Measurements from ENCODE around the gene EPB41L2. TPM values are rescaled to one million over a fixed set of nuclear protein-coding genes. Genes with fewer than 3 reads are reported as not detected.
"Not testable (repeated sequence)": the region's sequence is repeated elsewhere in the genome, so short reads cannot be mapped to it uniquely, and the experiment has no call there.

EPB41L2 gene
- total RNA-seq, 2 experiments from 2014 or later: 40.1 to 40.7 TPM

DNA sequence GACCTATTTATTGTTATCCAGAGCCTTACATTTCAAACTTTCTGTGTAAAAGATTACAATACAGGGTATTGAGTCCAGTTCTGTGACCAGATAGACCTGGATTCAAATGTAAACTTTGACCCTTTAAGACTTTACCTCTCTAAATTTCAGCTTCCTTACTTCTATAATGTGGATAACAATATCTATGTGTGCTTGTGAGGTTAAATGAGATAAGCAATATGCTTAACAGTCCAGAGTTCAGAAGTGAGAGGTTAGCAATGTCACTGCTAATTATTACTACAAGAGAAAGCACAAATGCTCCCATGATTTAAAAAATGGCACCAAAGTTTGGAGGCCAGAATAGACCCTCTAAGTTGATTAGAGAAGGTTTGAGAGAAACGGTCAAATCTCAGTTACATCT is 27.5 kb downstream of the EPB41L2 start:
- Mint-ChIP-seq H3K27me3 (no peaks in the 10 kb centered on the region), H3K36me3 (no peaks in the 10 kb centered on the region)
- no peak for DNase-seq

DNA sequence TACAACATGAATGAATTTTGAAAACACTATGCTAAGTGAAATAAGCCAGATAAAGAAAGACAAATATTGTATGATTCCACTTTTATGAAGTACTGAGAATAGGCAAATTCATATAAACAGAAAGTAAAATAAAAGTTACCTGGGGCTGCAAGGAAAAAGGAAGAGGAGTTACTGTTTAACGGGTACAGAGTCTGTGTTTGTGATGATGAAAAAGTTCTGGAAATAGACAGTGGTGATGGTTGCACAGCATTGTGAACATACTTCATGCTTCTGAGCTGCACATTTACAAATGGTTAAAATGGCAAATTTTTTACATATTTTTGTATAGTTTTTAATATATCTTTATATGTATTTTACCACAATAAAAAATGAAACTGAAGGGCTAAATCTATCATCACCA is 29.4 kb downstream of the EPB41L2 start:
- no peak for DNase-seq
- Mint-ChIP-seq H3K4me1 (no peaks in the 10 kb centered on the region), H3K9me3 (no peaks in the 10 kb centered on the region), H3K36me3 (peaks cover 2% of the 10 kb centered on the region), H3K27me3 (no peaks in the 10 kb centered on the region), H3K27ac (no peak overlapping the region), H3K4me3 (no peak overlapping the region)

More for the DNA sequence above, 27.5 kb downstream of the EPB41L2 start:
- H3K9me3 Mint-ChIP-seq: peaks cover 2% of the 10 kb centered on the region
- no peak overlapping the region for H3K4me3 Mint-ChIP-seq
- no peak overlapping the region for H3K27ac Mint-ChIP-seq
- no peaks in the 10 kb centered on the region for H3K4me1 Mint-ChIP-seq

DNA sequence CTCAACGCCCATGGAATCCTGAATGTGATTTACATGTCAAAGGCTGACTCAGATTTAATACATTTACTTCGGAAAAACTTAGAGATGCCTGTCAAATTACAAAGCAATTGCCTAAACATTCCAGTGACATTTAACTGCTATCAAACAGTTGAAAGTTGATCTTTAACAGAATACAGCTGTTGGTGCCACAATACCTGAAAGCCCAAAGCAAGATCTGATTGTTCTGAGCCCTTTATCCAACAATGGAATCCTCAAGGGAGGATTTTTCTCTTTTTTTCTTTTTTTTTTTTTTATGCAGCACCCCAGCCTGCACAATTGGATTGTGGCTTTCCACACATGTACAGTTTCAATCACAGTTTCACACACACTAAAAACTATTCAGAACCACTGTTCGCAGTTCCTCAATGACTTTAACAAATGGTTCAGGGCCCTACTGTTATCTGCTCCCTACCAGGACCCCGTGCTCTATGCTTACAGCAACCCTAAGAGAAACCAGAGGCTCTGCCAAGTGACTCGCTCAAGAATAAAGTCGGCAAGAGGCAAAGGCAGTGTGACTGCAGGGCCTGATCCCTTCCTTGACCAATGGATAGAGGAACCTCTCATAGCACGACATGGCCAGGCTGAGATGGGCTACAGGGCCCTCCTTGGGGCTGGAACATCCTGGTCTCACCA is 33.3 kb downstream of the EPB41L2 start:
- H3K9me3 Mint-ChIP-seq: no peaks in the 10 kb centered on the region
- H3K27me3 Mint-ChIP-seq: no peaks in the 10 kb centered on the region
- H3K4me1 Mint-ChIP-seq: no peaks in the 10 kb centered on the region
- no peak for DNase-seq
- H3K27ac Mint-ChIP-seq: no peak overlapping the region
- peaks cover 2% of the 10 kb centered on the region for H3K36me3 Mint-ChIP-seq
- H3K4me3 Mint-ChIP-seq: no peak overlapping the region

DNA sequence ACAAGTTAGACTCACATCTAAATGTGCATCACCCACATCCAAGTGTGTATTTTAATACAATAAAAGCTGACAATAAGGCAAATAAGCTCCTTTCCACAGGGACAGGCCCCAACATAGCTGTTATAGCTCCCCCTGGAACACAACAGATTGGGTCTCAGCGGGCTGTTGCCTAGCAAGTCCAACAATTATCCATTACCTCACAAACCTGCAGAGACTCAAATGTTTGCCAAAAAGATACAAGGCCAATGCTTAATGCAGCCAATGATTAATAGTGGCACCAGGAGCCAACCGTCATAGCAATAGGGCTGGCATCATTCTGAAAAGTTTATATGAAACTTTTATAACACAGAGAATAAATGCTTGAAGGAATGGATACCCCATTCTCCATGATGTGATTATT is 35.7 kb downstream of the EPB41L2 start:
- H3K36me3 Mint-ChIP-seq: peaks cover 2% of the 10 kb centered on the region
- no peaks in the 10 kb centered on the region for H3K27me3 Mint-ChIP-seq
- H3K27ac Mint-ChIP-seq: no peak overlapping the region
- peaks cover 3% of the 10 kb centered on the region for H3K4me1 Mint-ChIP-seq
- no peak for DNase-seq
- H3K9me3 Mint-ChIP-seq: no peaks in the 10 kb centered on the region
- H3K4me3 Mint-ChIP-seq: no peak overlapping the region

DNA sequence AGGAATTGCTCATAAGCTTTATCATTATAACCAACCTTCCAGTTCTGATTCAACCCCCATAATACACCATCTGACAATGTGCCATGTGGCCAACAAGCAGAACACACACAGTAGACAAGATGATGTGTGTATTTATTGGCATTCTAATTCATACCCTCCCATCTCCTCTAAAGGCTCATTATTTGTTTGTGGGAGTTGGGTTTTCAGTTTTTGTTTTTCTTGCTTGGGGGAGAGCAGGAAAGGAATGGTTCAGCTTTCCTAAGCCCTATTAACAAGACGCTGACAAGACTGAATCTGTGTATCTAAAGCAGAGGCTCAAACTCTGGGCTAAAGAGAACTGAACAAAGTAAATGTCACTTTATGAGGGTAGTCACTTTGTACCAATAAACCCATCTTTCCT is 36.8 kb downstream of the EPB41L2 start:
- no peak for DNase-seq
- Mint-ChIP-seq H3K27ac (no peak overlapping the region), H3K4me3 (no peak overlapping the region), H3K27me3 (no peaks in the 10 kb centered on the region), H3K4me1 (peaks cover 3% of the 10 kb centered on the region), H3K9me3 (no peaks in the 10 kb centered on the region), H3K36me3 (peaks cover 2% of the 10 kb centered on the region)

DNA sequence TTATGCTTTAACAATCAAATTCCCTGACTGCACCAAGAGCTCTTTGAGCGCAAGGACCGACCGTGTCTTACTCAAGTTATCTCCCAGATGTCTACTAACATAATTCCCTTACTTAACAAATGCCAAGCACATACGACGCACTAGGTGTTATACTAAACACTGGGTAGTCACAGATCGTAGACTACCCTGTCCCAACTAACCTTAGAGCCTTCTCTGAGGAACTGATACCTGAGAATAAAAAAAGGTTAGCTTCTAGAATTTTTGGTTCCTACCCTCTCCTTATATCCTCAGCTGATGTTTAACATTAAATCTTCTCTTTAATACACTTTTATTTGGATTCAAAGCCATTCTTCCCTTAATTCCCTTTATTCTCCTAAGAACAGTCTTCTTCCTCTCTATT is 38.5 kb downstream of the EPB41L2 start:
- Mint-ChIP-seq H3K4me1 (peaks cover 3% of the 10 kb centered on the region), H3K9me3 (no peaks in the 10 kb centered on the region), H3K27ac (no peak overlapping the region), H3K27me3 (no peaks in the 10 kb centered on the region), H3K36me3 (peaks cover 1% of the 10 kb centered on the region), H3K4me3 (no peak overlapping the region)
- DNase-seq: no peak

DNA sequence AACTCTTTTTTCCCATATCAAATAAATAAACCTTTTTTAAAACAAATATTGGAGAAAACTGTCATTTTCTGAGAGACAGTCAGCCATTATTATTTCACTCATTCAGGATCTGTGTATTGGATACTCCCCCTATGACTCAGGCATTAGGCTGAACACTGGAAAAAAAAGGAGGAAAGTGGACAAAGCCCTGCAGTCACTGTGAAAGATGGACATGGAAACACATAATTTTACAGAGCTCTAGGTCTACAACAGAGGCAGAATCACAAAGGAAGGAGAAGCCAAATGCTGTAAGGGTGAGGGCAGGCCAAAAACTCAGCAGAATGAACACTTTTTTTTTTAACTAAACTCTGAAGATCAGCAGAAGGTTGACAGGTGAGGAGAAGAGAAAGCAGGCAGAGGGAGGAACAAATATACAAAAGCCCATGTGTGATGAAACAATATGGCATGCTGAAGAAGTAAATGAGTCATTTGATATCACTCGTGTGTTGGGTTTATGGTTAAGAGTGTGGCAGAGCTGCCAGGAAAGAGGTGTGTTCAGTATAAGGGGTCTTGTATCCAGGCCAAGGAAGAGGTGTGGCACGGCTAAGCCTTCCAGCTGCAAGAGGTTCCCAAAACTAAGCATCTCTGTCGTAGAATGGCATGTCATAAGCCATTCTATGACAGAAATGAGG is 39.1 kb downstream of the EPB41L2 start:
- no peaks in the 10 kb centered on the region for H3K27me3 Mint-ChIP-seq
- no peak overlapping the region for H3K4me3 Mint-ChIP-seq
- no peaks in the 10 kb centered on the region for H3K36me3 Mint-ChIP-seq
- H3K4me1 Mint-ChIP-seq: peaks cover 3% of the 10 kb centered on the region
- DNase-seq: no peak
- no peak overlapping the region for H3K27ac Mint-ChIP-seq
- no peaks in the 10 kb centered on the region for H3K9me3 Mint-ChIP-seq

DNA sequence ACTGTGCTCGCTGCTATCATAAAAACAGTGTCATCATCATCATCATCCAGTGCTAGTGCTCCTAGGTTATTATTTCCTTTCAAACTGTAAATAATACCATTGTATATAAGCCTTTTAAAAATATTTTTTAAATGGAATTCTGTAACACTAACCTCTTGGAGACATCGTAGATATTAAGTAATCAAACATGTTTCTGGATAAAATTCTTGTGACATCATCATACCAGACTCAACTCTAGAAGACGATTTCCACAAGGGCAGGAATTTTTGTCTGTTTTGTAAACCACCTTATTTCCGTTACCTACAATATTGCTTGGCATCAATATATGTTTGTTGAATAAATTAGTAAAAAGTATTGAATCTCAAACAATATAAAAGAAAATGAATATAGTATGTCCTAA is 40.4 kb downstream of the EPB41L2 start:
- no peak overlapping the region for H3K27ac Mint-ChIP-seq
- no peaks in the 10 kb centered on the region for H3K27me3 Mint-ChIP-seq
- peaks cover 3% of the 10 kb centered on the region for H3K4me1 Mint-ChIP-seq
- no peak overlapping the region for H3K4me3 Mint-ChIP-seq
- H3K36me3 Mint-ChIP-seq: no peaks in the 10 kb centered on the region
- no peaks in the 10 kb centered on the region for H3K9me3 Mint-ChIP-seq
- DNase-seq: no peak

DNA sequence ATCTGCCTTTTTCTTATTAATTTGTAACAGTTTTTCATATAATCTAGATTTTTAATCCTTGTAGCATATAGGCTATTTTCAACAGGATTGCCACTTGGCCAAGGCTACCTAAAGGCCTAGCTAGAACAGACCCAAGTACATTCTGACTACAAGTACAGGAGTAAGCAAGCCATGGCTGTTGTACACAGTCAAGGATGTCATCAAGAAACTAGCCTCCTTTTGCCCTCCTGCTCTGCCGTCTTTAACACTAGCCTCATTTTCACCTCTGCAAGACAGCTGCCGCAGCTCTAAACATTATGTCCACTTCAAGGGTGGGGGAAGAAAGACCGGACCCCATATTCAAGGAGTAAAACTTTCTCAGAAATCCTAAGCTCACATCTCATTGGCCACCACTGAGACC is 45.1 kb downstream of the EPB41L2 start:
- H3K4me1 Mint-ChIP-seq: peaks cover 5% of the 10 kb centered on the region
- H3K27me3 Mint-ChIP-seq: no peaks in the 10 kb centered on the region
- no peak overlapping the region for H3K27ac Mint-ChIP-seq
- H3K9me3 Mint-ChIP-seq: no peaks in the 10 kb centered on the region
- no peaks in the 10 kb centered on the region for H3K36me3 Mint-ChIP-seq
- H3K4me3 Mint-ChIP-seq: no peak overlapping the region
- no peak for DNase-seq

DNA sequence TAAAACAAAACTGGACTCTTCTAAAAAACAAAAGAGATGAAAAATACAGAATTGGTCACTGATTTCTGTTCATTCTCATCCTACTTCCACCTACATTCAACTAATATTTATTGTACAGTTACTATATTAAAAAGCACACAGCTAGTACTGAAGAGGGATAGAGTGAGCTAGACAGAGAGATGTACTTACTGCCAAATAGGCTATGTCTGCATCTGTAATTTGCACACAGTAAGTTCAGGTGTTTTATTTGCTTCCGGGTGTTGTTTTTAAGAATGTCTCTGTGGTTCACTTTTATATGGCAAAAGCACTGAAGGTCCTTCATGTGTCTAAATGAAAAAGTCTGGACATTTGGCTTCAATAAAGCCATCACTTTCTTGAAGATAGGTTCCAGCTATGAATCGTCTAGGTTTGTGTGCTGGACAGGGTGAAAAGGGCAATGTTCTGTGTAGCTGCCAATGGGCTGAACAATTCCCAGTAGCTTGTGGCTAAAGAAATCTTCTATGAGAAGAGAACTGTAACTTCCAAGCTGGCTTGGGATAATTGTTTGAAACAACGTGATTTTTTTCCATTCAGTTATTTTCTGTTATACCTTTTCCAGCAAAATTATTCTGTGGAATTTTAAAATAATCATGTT is 47.3 kb downstream of the EPB41L2 start:
- H3K27ac Mint-ChIP-seq: no peak overlapping the region
- no peak overlapping the region for H3K4me3 Mint-ChIP-seq
- H3K9me3 Mint-ChIP-seq: no peaks in the 10 kb centered on the region
- H3K4me1 Mint-ChIP-seq: peaks cover 5% of the 10 kb centered on the region
- H3K36me3 Mint-ChIP-seq: peaks cover 5% of the 10 kb centered on the region
- no peak for DNase-seq
- no peaks in the 10 kb centered on the region for H3K27me3 Mint-ChIP-seq

DNA sequence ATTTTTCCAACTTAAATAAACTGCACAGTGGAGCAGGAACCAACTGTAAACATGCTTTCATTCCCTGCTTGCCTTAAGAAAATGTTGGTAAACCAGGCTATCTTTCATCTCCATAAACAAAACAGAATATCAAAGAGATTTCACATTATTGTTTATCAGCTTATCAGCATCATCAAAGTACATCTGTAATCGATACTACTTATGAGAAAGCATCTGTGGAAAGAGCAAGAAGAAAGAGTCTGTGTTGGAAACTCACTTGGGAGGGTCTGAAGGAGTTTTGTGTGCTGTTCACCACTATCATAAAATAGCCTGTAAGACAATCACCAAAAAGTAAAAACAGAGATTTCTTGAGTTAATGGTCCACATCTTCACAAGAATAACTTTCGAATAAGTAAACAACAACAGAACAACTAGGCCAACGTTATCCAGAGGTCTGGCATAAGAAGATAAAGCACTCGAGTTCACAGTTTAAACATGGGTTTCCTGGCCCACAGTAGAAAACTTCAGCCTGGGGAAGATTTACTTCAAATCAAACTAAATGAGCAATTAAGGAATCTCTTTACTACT is 47.9 kb downstream of the EPB41L2 start:
- H3K4me3 Mint-ChIP-seq: no peak overlapping the region
- no peaks in the 10 kb centered on the region for H3K27me3 Mint-ChIP-seq
- no peak for DNase-seq
- peaks cover 5% of the 10 kb centered on the region for H3K36me3 Mint-ChIP-seq
- H3K4me1 Mint-ChIP-seq: peaks cover 5% of the 10 kb centered on the region
- H3K27ac Mint-ChIP-seq: no peak overlapping the region
- H3K9me3 Mint-ChIP-seq: no peaks in the 10 kb centered on the region

DNA sequence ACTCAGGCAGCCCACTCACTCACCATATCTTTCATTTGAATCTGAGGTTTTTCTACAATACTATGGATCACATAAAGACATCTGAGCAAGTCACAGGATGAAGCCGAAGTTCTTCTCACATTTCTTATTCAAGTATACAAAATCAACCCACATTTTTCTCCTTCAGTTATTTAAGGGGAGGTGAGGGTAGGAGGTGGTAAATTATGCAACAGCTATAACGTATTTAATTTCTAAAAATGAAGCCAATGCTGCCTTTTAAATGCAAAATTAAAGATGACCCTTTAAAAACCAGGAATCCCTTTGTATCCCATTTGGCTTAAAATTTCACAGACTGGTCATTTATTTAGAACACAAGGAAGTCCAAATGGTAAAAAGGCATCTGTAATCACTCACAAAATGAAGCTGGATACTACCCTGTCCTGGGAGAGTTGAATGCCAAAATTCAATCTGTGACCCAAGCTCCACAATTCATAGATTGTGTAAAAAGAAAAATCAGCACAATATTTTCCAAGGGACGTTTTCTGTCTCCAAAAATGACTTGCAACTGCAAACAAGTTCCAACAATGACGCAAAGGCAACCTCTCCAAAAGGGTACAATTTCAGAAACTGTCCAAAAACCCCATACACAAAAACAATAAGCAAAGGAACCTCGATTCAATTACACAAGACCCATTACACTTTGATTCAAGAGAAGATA is 48.8 kb downstream of the EPB41L2 start:
- H3K27me3 Mint-ChIP-seq: no peaks in the 10 kb centered on the region
- H3K4me1 Mint-ChIP-seq: peaks cover 5% of the 10 kb centered on the region
- peaks cover 6% of the 10 kb centered on the region for H3K9me3 Mint-ChIP-seq
- H3K36me3 Mint-ChIP-seq: peaks cover 13% of the 10 kb centered on the region
- no peak overlapping the region for H3K27ac Mint-ChIP-seq
- DNase-seq: no peak
- no peak overlapping the region for H3K4me3 Mint-ChIP-seq

DNA sequence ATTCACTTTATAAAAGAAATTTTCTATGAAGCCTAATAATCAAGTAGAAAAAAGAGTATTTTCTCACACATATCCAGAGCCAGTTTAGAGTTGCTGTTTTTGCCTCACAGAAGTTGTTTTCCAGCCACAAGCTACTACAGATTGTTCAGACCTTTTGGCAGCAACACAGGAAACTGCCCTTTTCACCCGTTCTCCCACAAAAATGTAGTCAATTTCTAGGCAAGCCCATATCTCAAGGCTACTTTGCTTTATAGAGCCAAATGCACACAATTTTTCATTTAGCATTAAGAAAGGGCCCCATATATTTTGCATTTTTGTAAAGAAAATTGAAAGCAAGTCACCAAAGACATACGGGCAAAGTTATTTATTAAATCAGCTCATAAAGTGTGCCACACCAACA is 49.5 kb downstream of the EPB41L2 start:
- Mint-ChIP-seq H3K4me3 (no peak overlapping the region), H3K4me1 (peaks cover 5% of the 10 kb centered on the region), H3K36me3 (peaks cover 17% of the 10 kb centered on the region), H3K27ac (no peak overlapping the region), H3K9me3 (peaks cover 12% of the 10 kb centered on the region), H3K27me3 (no peaks in the 10 kb centered on the region)
- no peak for DNase-seq

DNA sequence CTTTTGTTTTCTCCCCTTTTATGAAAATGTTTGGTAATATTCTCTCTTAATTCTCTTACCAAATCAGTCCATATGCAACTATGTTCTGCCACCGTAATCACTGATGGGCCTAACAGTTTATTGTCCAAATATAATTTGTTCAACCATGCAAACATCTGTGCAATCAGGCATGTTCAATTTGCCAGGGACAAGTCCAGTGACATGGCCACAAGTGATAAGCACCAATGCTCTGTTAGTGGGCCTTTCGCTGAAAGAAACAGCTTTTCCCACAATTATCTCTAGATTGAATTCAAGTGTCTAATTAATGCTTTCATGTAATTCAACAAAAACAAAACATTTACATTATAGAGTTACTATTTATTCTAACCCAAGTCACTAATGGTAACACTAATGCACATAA is 53.3 kb downstream of the EPB41L2 start:
- DNase-seq: no peak
- Mint-ChIP-seq H3K9me3 (peaks cover 27% of the 10 kb centered on the region), H3K27ac (no peak overlapping the region), H3K4me3 (no peak overlapping the region), H3K27me3 (no peaks in the 10 kb centered on the region), H3K36me3 (peaks cover 31% of the 10 kb centered on the region), H3K4me1 (peaks cover 5% of the 10 kb centered on the region)

DNA sequence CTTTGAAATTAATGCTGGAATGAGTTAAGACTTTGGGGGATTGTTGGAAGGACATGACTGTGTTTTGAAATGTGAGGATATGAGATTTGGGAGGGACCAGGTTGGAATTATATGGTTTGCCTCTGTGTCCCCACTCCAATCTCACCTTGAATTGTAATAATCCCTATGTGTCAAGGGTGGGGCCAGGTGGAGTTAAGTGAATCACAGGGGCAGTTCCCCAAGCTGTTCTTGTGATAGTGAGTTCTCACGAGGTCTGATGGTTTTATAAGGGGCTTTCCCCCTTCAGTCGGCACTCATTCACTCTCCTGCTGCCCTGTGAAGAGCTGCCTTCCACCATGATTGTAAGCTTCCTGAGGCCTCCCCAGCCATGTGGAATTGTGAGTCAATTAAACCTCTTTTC is 54.1 kb downstream of the EPB41L2 start:
- not testable (repeated sequence) for H3K27ac Mint-ChIP-seq, H3K4me3 Mint-ChIP-seq, H3K27me3 Mint-ChIP-seq, DNase-seq, H3K4me1 Mint-ChIP-seq
- H3K36me3 Mint-ChIP-seq: peaks cover 31% of the 10 kb centered on the region
- H3K9me3 Mint-ChIP-seq: peaks cover 27% of the 10 kb centered on the region

Data from activated naive CD8-positive, alpha-beta T cell treated with anti-CD3 and anti-CD28 coated beads for 36 hours (primary cell).